GM18861 (cell line): ENCODE measurements around the gene ARPC2.

Experiments
- ATAC-seq: cut with Tn5 transposase; IDR thresholded peaks from one replicate; pipeline ENCODE4 v1.9.1; 2021; ENCODE audit not compliant: unreplicated experiment

ARPC2 gene

GRCh38 chr2:218216336-218216673, 684 bp upstream of the ARPC2 start:
- ATAC-seq: no peak

GRCh38 chr2:218217360-218218267, 625 bp downstream of the ARPC2 start:
- ATAC-seq: no peak

GRCh38 chr2:218218268-218219185, 1.5 kb downstream of the ARPC2 start:
- ATAC-seq: peak; percentile 51

GRCh38 chr2:218219934-218220333, 2.9 kb downstream of the ARPC2 start:
- no peak for ATAC-seq

- ATAC-seq: no peak
Observed at GRCh38 chr2:218221000-218221399, 4.0 kb downstream of the ARPC2 start.

- ATAC-seq: no peak
Observed at GRCh38 chr2:218223046-218223445, 6.1 kb downstream of the ARPC2 start.

- no peak for ATAC-seq
Observed at GRCh38 chr2:218224186-218224585, 7.2 kb downstream of the ARPC2 start.

GRCh38 chr2:218226903-218227302, 9.9 kb downstream of the ARPC2 start:
- ATAC-seq: no peak

- no peak for ATAC-seq
Observed at GRCh38 chr2:218228366-218229090, 11.5 kb downstream of the ARPC2 start.

GRCh38 chr2:218229239-218229638, 12.2 kb downstream of the ARPC2 start:
- peak; percentile 82 for ATAC-seq

- no peak for ATAC-seq
Observed at GRCh38 chr2:218229851-218230250, 12.9 kb downstream of the ARPC2 start.

GRCh38 chr2:218230882-218231281, 13.9 kb downstream of the ARPC2 start:
- ATAC-seq: peak; percentile 75

GRCh38 chr2:218233543-218233942, 16.6 kb downstream of the ARPC2 start:
- no peak for ATAC-seq

GRCh38 chr2:218234521-218234920, 17.5 kb downstream of the ARPC2 start:
- ATAC-seq: no peak

GRCh38 chr2:218235017-218235416, 18.0 kb downstream of the ARPC2 start:
- ATAC-seq: no peak

- no peak for ATAC-seq
Observed at GRCh38 chr2:218236829-218237228, 19.8 kb downstream of the ARPC2 start.

- ATAC-seq: no peak
Observed at GRCh38 chr2:218238887-218239286, 21.9 kb downstream of the ARPC2 start.

- no peak for ATAC-seq
Observed at GRCh38 chr2:218244204-218244603, 27.2 kb downstream of the ARPC2 start.

- no peak for ATAC-seq
Observed at GRCh38 chr2:218244665-218245064, 27.7 kb downstream of the ARPC2 start.

GRCh38 chr2:218245214-218245613, 28.2 kb downstream of the ARPC2 start:
- ATAC-seq: no peak

GRCh38 chr2:218249691-218250090, 32.7 kb downstream of the ARPC2 start:
- no peak for ATAC-seq
